ENCODE measurements around the gene CYGB.

Gene CYGB

DNA sequence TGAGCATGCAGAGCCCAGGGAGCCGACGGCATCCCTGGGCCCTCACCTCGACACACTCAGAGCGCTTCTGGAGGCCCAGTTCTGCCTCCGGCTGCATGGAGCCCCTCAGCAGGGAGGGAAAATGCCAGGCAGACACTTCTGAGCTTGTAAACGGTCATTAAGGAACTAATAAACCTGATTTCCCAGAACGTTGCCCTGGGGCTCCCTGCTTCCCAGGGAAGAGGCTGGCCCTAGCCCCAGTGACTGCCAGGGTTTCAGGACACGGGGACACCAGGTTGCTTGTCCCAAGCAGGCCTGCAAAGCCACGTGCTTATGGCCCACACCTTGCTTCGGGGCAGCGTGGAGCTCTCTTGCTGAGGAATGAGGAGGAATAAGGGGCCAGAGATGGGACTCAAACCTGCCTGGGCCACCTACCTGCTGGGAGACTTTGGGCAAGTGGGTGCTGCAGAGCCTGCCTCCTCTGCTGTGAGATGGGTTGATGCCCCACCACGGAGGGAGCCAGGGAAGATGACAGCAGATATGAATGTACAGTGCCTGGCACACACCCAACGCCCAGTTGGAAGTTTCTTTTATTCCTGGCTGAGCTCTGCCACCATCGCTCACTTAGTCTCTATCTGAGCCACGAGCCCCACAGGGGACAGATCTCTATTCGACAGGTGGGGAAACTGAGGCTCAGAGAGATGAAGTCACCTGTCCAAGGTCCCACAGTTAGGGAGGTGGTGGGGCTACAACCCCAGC, 41.7 kb downstream of the CYGB start:
- DNase-seq (ENCODE audit: extremely low read depth, low read depth): no peak
- no peak overlapping the region for H3K4me3 ChIP-seq (replicated peaks; ENCODE audit: low read depth, low read length)

GRCh38 chr17:76493505-76494167, 43.9 kb downstream of the CYGB start:
- no peak for DNase-seq (ENCODE audit: extremely low read depth, low read depth)
- no peak overlapping the region for H3K4me3 ChIP-seq (replicated peaks; ENCODE audit: low read depth, low read length)

More for the DNA sequence above, 41.7 kb downstream of the CYGB start:
- no peak for TF ChIP-seq CTCF (IDR thresholded peaks at IDR 0.05; ENCODE audit: low read depth, low read length, missing control alignments)

DNA sequence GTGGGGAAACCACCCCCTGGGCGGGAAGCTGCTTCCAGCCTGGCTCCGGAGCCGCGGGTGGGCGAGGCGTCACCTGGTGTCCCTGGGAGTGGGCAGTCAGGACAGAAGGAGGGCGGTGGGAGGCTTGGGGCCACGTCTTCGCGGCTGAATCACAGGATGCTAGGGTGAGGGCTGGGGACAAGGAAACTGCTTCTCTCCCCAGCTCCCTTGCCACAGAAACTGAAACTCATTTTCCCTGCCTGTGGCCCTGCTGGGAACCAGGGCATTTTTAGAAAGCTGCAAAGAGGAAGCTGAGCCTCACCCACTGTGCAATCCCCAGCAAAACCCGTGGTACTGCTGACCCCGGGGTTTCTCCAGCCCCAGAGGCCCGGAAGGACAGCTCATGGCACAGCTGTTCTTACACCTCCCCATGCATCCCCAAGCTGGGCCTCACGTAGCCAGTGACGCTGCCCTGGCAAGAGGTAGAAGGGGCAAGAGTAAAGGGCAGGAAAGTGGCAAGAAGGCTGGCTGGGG, 44.5 kb downstream of the CYGB start:
- DNase-seq (ENCODE audit: extremely low read depth, low read depth): no peak
- H3K4me3 ChIP-seq (replicated peaks; ENCODE audit: low read depth, low read length): no peak overlapping the region
- TF ChIP-seq CTCF (IDR thresholded peaks at IDR 0.05; ENCODE audit: low read depth, low read length, missing control alignments): no peak

More at GRCh38 chr17:76493505-76494167, 43.9 kb downstream of the CYGB start:
- TF ChIP-seq CTCF (IDR thresholded peaks at IDR 0.05; ENCODE audit: low read depth, low read length, missing control alignments): no peak

DNA sequence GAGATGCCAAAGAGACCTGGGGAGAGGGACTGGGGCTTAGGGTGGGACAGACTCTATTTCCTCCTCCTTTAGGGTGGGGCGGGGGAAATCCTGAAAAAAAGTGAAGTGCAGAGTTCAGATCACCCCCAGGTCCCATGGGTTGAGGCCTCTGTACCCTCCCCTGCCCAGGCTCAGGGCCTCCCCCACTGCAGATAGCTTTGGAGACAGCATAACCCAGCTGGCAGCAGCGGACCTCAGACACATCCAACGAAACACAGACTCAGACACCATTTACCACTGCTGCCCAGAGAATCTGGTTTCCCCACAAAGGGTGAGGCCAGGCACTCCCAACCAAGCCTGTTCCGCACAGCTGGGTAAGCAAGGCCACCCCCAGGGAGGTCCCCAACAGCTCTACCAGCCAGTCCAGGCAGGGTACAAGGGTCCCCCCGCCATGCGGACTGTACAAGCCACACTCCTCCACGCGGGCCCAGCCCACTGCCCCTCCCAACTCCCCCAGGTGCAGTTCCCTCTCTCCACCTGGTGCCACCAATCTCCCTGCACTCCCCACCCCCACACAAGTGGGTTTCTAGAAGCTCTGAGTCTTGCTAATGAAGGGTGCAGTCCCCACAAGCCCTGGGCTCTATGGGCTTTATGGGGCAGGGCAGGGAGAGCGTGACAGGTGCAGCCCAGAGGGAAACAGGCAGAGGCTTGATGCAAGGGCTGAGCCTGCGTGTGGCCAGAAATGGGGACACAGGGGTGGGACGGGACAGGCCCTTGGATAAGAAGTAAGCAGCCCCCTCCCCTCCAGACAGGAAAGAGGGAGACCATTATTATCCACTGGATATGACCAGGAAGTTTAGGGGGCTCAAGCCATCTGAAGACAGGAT, 45.2 kb downstream of the CYGB start:
- no peak overlapping the region for H3K4me3 ChIP-seq (replicated peaks; ENCODE audit: low read depth, low read length)
- DNase-seq (ENCODE audit: extremely low read depth, low read depth): no peak

DNA sequence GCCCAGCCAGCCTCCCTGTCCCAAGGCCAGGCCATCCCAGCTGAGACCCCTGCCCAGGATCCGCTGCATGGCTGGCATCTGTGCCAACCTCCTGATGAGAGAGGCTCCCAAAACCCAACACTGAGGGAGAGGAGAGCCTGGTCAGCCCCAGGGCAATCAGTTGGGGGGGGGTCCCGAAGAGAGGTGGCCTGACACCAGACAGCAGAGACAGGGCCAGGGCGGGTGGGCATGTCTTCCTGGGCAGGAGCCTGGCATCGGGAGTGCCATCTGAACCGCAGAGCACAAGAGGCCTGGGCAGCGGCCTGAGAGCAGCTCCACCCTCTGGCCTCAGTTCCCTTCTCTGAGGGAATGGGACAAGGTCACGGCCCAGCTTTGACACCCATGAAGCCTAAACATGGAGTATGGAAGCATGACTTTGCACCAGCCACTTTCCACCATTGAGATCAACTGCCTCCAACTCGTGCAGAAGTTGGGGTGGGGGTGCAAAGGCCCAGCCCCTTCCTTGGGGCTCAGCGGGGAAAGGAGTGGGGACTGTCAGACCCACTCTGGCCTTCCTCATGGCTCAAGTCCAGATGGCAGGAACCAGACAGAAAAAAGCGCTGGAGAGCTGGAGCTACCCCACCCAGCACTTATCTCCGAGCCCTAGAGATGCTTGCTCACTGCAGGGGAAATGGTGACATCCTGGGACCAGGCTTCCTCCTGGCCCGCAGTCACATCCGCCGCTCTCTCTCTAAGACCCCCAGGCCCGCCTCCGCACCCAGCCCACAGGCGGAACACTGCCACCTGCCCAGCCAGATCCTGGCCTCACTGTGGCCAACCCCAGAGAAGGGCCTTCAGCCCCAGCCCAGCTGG, 46.0 kb downstream of the CYGB start:
- DNase-seq (ENCODE audit: extremely low read depth, low read depth): no peak
- H3K4me3 ChIP-seq (replicated peaks; ENCODE audit: low read depth, low read length): no peak overlapping the region
- TF ChIP-seq CTCF (IDR thresholded peaks at IDR 0.05; ENCODE audit: low read depth, low read length, missing control alignments): no peak

More for the DNA sequence above, 45.2 kb downstream of the CYGB start:
- no peak for TF ChIP-seq CTCF (IDR thresholded peaks at IDR 0.05; ENCODE audit: low read depth, low read length, missing control alignments)

Measured in HFF-Myc (cell line).